ENCODE data around the gene SMTNL2.
"Not testable (repeated sequence)": the region's sequence is repeated elsewhere in the genome, so short reads cannot be mapped to it uniquely, and the experiment has no call there.

The SMTNL2 gene

GRCh38 chr17:4583206-4583605, 1.1 kb upstream of the SMTNL2 start:
- in situ Hi-C loops (cut with HindIII; ENCODE audit: low sequenced_read_pairs): no loop called here

GRCh38 chr17:4583782-4584100, 588 bp upstream of the SMTNL2 start:
- in situ Hi-C loops (cut with HindIII; ENCODE audit: low sequenced_read_pairs): no loop called here

DNA sequence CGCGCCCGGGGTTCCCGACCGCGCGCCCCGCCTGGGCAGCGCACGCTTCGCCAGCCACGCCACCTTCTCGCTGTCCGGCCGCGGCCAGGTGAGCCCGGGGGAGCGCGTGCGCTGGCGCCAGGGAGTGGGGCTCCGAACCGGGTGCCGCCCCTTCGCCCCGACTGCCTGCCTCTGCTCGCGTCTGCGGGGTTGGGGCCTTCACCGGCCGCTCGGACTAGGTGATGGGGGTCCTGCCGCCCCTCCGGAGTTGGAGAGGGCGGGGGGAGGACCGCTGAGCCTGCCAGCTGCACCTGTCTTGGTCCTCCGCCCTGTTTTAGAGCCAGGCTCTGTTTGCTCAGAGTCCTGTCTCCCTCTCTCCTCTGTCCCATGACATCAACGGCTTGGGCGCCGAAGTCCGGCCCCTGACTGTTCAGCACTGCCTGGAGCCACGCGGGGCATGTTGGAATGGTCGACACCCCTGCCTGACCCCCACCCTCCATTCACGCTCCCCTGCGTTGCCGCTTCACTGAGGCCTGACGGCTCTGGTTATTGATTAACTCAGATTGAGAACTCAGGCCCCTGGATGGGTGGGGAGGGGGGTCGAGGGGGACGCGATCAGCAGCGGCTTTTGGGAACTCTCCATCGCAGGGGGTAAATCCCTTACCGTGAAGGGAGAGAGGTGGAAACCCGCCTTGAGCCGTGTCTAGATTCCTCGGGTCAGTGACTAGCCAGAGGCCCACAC, 748 bp downstream of the SMTNL2 start:
- in situ Hi-C loops (cut with HindIII; ENCODE audit: low sequenced_read_pairs): no loop called here

DNA sequence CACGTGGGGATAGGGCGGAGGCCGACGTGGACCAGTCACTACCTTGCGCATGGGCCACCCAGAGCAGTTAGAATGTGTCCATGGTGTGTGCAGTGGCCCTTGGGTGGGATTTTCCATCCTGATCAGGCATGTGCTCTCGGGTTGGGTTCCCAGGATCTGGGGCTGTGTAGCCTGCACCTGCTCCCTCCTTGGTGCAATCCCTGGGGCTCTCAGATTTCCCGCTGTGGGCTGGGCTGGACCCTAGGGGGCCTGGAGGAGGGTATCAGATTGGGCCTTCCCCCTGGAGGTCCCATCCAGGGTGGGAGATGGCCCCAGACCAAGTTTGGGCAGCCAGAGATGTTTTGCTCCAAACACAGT, 1.3 kb downstream of the SMTNL2 start:
- in situ Hi-C loops (cut with HindIII; ENCODE audit: low sequenced_read_pairs): no loop called here

GRCh38 chr17:4586043-4586442, 1.7 kb downstream of the SMTNL2 start:
- in situ Hi-C loops (cut with HindIII; ENCODE audit: low sequenced_read_pairs): no loop called here

DNA sequence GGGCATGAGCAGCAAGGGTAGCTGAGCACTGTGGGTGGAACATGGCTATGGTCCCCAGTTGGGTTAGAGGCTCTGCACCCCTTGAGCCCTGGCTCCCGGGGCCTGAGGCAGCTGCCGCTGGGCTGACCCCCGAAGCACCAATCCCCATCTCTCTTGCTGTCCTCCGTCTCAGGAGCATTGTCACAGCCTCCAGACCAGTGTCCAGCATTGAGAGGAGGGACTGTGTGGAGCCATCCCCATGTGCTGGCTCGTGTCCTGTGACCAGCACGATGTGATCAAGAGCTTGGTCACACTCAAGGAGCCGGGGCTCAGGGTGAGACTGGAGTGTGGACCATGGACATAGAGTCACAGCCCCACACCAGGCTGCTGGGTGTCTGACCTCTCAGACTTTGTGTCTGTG, 2.9 kb downstream of the SMTNL2 start:
- in situ Hi-C loops (cut with HindIII; ENCODE audit: low sequenced_read_pairs): no loop called here

DNA sequence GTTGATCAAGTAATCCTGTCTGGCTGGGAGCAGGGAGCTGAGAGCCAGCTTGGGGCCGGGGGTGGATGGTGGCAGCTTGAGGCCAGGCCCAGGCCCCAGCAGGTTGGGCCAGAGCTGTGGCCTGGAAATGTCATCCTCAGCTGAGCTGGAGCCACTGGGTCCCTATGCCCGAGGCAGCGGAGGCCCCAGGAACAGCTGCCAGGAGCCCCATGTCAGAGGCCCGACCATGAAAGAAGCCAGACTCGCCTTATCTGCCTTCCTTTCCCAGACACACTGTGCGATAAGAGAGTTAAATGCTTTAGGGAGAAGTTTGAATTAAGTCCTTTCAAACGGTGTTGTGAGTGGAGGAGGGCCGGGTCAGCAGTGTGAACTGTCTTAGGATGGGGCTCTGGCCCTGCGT, 3.5 kb downstream of the SMTNL2 start:
- in situ Hi-C loops (cut with HindIII; ENCODE audit: low sequenced_read_pairs): no loop called here

DNA sequence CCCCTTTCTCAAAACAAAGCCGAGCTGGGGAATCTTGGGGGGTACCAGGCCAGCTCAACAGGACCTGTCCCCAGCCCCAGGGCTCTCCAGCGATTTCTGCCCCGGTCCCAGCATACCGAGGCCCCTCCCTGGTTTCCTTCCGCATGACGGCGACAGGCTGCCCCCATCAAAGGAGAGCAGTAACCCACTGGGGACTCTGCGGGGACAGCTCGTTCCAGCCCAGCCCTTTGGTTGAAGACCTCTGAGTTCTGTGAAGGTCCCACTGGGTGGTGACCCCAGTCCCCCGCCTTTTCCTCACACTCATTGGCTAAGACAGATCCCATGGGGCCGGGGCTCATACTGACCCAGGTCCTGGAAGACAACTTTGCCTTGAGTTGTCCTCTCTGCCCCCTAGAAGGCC, 4.1 kb downstream of the SMTNL2 start:
- in situ Hi-C loops (cut with HindIII; ENCODE audit: low sequenced_read_pairs): no loop called here

DNA sequence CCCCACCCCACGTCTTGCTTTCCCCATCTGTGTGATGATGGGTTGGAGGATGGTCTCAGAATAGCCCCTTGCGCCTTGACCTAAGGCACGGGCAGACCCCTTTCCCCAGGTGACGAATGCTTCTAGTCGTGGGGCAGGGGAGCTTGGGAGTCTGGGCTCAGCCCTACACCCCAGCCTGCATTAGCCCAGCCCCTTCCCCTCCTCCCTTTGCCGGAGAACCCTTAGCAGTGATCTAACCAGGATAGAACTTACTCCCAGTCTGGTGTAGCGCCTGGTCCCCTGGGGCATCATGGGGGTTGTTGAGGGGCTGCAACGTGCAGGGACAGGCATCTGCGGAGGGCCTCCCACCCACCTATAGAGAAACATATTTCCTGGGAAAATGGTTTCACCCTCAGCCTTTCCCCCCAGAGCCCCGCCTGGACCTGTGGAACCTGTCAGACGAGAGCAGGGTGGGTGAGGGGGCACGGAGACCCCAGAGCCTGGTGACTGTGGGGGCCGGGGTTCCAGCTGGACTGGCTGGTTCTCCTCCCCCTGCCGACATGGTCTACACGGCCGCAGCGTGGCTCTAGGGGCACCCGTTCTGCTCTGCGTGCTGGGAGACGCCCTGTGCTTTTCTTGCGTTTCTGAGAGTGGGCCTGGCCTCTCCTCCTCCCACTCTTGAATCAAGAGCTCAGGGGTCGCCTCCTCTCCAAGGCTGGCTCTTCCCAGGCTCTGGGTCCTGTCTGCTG, 4.7 kb downstream of the SMTNL2 start:
- in situ Hi-C loops (cut with HindIII; ENCODE audit: low sequenced_read_pairs): no loop called here

DNA sequence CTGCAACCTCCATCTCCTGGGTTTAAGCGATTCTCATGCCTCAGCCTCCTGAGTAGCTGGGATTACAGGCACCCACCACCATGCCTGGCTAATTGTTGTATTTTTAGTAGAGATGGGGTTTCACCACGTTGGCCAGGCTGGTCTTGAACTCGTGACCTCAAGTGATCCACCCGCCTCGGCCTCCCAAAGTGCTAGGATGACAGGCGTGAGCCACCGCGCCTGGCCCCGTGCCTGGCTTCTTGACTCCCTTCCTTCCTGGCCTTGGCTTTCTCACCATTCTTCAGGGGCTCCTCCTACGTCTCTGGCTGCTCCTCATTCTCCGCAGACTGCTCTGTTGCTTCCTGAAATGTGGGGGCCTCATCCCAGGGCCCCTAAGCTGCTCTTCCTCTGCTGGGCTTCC, 5.7 kb downstream of the SMTNL2 start:
- in situ Hi-C loops (cut with HindIII; ENCODE audit: low sequenced_read_pairs): not testable (repeated sequence)

DNA sequence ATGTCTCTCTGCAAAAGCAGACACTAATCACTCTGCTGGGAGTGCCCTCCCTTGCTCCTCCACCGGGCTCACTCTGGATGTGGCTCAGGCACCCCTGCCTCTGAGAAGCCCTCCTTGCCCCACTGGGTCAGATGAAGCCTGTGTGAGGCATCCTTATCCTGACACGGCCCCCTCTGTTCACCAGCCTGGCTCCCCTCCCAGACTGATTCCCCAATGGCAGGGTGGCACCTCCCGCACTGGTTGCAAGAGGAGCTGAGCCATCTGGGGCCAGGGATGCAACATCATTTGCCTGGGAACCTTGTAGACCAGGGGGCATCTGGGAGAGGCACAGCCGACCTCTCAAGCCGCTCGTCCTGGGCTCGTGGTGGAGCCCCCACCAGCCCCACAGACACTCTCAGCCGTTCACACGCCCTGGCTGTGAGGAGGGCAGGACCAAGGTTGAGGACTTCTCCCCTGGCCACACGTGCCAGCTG, 6.7 kb downstream of the SMTNL2 start:
- in situ Hi-C loops (cut with HindIII; ENCODE audit: low sequenced_read_pairs): no loop called here

DNA sequence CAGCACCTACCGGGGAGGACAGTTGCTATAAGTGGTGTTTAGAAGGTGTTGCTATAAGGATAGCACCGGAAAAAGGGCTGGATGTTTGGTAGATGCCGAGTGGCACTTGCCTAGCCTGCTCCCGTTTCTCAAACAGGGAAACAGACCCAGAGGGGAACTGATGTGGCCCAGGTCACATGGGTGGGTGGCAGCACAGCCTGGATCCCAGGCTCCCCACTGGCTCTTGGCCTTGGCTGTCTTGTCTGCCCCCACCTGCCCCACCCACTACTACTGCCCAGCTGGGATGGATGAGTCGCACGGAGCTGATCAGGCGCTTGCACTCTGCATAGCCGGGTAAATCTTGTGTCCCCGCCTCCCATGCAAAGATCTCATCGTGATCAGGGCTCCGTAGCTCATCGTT, 7.2 kb downstream of the SMTNL2 start:
- in situ Hi-C loops (cut with HindIII; ENCODE audit: low sequenced_read_pairs): no loop called here

DNA sequence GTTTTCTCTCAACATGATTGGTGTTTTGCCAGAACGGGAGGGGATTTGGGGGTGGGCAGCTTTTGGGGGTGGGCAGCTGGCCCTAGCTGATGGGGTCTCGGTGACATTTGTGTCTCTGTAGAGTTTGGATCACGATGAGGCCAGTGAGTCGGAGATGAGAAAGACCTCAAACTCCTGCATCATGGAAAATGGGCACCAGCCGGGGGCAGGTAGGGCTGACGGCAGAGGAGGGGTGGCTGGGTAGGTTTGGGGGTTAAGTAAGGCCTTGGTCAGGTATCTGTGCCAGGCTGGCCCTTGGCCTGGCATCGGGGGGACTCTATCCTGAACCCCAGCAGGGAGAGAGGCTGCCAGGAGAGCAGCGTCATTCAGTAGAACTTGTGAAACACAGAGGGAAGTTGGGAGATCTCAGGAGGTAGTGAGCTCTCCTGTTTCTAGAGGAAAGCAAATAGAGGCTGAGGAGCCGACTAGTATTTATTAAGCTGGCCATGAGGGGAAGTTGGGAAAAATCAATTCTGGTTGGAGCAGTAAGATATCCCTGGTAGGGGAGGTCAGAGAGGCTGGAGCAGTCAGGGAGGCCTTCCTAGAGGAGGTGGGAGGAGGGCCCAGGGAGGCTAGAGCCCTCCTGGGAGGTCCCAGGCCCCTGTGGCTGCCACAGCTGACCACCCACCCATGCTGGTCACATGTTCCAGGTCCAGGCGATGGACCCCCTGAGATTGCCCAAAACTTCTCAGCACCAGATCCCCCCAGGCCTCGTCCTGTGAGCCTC, 8.1 kb downstream of the SMTNL2 start:
- in situ Hi-C loops (cut with HindIII; ENCODE audit: low sequenced_read_pairs): no loop called here

DNA sequence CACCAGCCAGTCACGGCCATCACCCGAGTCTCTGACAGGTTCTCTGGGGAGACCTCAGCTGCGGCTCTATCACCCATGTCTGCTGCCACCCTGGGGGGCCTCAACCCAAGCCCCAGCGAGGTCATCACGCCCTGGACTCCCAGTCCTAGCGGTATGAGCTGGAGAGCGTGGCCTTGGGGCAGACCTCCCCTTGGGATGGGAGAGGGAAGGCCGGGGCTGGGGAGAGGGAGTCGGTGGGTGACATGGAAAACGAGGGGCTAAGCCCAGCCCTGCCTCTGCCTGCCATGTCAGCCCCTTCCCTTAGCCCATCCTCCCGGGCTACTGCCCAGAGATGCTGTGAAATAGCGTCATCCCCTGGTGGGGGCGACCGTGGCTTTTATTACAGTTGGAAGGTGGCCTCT, 8.7 kb downstream of the SMTNL2 start:
- in situ Hi-C loops (cut with HindIII; ENCODE audit: low sequenced_read_pairs): no loop called here

- in situ Hi-C loops (cut with HindIII; ENCODE audit: low sequenced_read_pairs): no loop called here
These were observed 10.1 kb downstream of the SMTNL2 start for GRCh38 chr17:4594406-4594805.

DNA sequence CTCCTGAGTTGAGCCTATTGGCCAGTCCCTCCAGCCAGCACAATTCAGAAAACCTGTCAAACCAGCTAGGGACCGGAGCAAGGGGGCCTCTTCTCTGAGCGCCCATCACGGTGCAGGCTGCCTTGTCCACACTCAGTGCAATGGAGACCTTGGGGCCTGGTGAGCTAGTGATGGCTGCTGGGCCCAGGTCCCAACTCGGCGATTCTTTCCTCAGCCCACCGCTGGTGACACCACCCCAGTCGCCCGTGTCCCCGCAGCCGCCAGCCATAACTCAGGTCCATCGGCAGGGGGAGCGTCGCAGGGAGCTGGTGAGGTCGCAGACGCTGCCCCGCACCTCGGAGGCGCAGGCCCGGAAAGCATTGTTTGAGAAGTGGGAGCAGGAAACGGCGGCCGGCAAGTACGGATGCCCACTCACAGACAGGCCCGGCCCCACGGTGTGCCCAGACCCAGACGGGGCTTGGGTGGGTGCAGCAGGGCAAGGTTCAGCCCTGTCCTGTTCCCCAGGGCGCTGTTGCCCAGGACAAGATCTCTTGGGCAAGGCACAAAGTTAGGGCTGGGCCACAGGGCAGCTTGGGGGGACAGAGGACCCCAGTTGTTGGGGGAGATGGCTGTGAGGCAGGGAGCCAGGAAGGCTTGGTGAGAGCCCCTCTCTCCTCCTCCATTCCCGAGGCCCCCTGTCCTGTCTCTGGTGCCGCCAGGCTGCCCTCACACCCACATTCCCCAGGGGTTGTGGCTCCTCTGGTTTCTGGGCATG, 10.8 kb downstream of the SMTNL2 start:
- in situ Hi-C loops (cut with HindIII; ENCODE audit: low sequenced_read_pairs): no loop called here

GRCh38 chr17:4595685-4596342, 11.5 kb downstream of the SMTNL2 start:
- in situ Hi-C loops (cut with HindIII; ENCODE audit: low sequenced_read_pairs): not testable (repeated sequence)

DNA sequence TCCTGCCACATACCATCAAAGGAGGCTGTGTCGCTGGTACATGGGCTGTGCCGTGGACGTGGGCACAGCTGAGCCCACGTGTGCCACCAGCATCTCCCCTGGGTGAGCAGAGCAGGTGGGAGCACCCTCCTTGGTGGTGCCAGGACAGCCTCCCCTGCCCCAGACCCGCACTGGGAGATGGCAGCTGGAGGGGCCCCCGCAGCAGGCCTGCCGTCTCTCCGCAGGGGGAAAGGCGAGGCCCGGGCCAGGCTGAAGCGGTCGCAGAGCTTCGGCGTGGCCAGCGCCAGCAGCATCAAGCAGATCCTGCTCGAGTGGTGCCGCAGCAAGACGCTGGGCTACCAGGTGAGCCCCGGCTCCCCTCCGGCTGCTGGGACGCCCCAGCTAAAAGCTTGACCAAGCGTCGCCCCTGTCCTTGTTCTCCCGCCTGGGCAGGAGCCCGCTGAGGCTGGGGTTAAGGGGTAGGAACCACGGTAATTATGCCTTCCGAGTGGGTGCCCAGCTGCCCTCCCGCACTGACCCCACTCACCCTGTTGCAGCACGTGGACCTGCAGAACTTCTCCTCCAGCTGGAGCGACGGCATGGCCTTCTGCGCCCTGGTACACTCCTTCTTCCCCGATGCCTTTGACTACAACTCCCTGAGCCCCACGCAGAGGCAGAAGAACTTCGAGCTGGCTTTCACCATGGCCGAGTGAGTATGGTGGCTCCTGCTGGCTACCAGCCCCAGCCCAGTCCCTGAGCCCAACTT, 12.5 kb downstream of the SMTNL2 start:
- in situ Hi-C loops (cut with HindIII; ENCODE audit: low sequenced_read_pairs): no loop called here

- in situ Hi-C loops (cut with HindIII; ENCODE audit: low sequenced_read_pairs): no loop called here
These were observed 13.6 kb downstream of the SMTNL2 start for GRCh38 chr17:4597975-4598374.
